ENCODE data around the gene TM7SF3.

TM7SF3 gene

DNA sequence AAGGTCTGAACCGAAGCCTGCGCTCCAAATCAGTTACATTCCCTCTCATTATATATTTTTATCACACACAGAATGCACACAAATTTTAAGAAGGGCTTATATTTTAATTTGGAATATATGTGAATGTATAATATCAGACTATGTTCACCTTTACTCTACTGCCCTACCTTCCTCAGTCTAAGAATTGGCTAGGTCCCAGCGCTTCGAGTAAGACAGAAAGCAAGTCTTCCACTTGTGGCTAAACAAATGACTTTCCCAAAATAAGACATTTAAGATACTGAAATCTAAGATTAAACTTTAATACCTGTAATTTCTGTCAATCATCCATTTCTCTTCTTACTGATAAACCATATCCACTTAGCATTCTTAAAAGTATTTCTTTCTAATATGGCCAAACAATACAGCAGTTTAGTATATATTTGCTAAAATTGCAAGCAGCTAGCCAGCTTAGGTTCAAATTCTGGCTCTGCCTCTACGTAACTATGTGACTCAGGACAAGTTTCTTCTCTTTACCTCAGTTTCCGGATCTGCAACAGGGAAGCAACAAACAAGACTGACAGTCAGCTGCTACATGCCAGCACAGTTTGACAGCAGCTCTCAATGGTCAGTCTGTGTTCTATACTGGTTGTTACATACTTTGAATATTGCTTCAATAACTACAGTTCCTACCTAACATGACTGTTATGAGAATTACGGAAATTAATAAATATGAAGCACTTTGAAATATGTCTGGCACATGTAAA is 78.4 kb downstream of the TM7SF3 start:
- in situ Hi-C loops (cut with MboI; ENCODE audit: low sequenced_read_pairs), result no loop called here

GRCh38 chr12:26929590-26929989 is 84.6 kb downstream of the TM7SF3 start:
- in situ Hi-C loops (cut with MboI; ENCODE audit: low sequenced_read_pairs), result no loop called here

- in situ Hi-C loops (cut with MboI; ENCODE audit: low sequenced_read_pairs), result no loop called here
These were observed 85.5 kb downstream of the TM7SF3 start for GRCh38 chr12:26928661-26929060.

All from HL-60/S4 (cell line).